Measurements from ENCODE around the gene CPXM1. TPM values are rescaled to one million over a fixed set of nuclear protein-coding genes. Genes with fewer than 3 reads are reported as not detected.
A peak's percentile ranks its signal among the peaks of the same experiment; 100 is the strongest.

The CPXM1 gene
- total and polyA plus RNA-seq, 10 of the 15 experiments (the other 5 are each of a cell fraction or from before 2014, with no cell fraction given), result 0.22 to 3.9 (median 0.63) TPM; not detected in 2

DNA sequence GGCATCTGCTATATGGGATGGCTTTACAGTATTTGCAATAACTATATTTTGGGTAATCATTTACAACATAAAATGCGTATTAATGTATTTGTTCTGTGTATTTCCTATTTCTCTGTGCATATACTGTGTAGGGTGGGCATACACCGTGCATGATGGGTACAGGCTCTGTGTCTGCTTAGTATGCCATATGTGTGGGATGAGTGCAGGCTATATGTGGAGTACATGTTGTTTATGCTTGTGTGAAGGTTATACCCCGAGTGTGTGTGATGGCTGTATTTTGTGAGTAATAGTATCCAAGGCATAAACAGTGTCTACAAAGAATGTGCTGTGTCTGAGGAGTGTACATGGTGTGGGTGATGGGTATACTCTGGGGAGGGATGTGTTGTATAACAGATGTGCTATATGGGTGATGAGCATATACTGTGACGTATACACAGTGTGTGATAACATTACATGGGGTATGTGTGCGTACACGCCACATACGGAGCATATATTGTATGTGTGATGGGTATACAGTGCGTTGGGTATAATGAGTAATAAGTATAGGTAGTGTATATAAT lies 52.7 kb downstream of the CPXM1 start:
- FAIRE-seq (no peak), ATAC-seq (no peak), DNase-seq (ENCODE audit: low read depth, low spot score) (no peak)
- Histone ChIP-seq H3K9ac (ENCODE audit: control insufficient read depth, insufficient read depth, low read length) (no peak overlapping the region), H2AFZ (ENCODE audit: control insufficient read depth, low read depth, low read length) (no peak overlapping the region), H3K9me3 (replicated peaks; ENCODE audit: control insufficient read depth, insufficient read depth, low read length) (no peaks in the 10 kb centered on the region; the same call in 2 of the 3 replicates), H3K27ac (ENCODE audit: control insufficient read depth, insufficient read depth) (no peak overlapping the region), H4K20me1 (ENCODE audit: control insufficient read depth, insufficient read depth) (no peaks in the 10 kb centered on the region), H3K36me3 (ENCODE audit: control insufficient read depth in 2 of 2, insufficient read depth in 2 of 2, low read length in 1 of 2) (no peaks in the 10 kb centered on the region), H3K4me3 (no peak overlapping the region), H3K4me2 (ENCODE audit: control insufficient read depth, insufficient read depth) (no peak overlapping the region), H3K27me3 (replicated peaks in 1 of 2; ENCODE audit: control insufficient read depth in 2 of 2, insufficient read depth in 2 of 2, low read length in 1 of 2) (peaks cover 0 to 6% of the 10 kb centered on the region in 2 experiments; a peak in 3 of 4 replicates), H3K4me1 (ENCODE audit: control insufficient read depth, insufficient read depth, low read length) (peaks cover 5% of the 10 kb centered on the region), H3K79me2 (ENCODE audit: control insufficient read depth, insufficient read depth, low read length) (no peaks in the 10 kb centered on the region)
- ChIA-PET SMC1A (ENCODE audit: uncharacterized antibody, unreplicated experiment) (no interaction called here), POLR2A (no interaction called here), RAD21 (ENCODE audit: unreplicated experiment) (no interaction called here), CTCF (no interaction called here)
- no TSS peak for BruUV-seq (replicated peaks)
- WGBS (ENCODE audit: insufficient coverage, insufficient replicate concordance, low lambda C conversion rate, missing lambda C conversion rate), result 66% methylated on average over 8 of the region's 8 CpGs
- intact Hi-C loops (cut with micrococcal nuclease; ENCODE audit: unreplicated experiment) (loop anchor here (10.0 kb wide), 1 partner anchor 63 kb away; no protein-coding TSS in a partner anchor), in situ Hi-C loops (cut with MboI) (no loop called here)
- TF ChIP-seq BMI1 (IDR thresholded peaks at IDR 0.05; ENCODE audit: borderline replicate concordance) (no peak), ZNF384 (IDR thresholded peaks at IDR 0.05; ENCODE audit: borderline replicate concordance, low read depth, low read length) (no peak), LARP7 (IDR thresholded peaks at IDR 0.05) (no peak), JUNB (IDR thresholded peaks at IDR 0.05) (no peak), ZNF207 (IDR thresholded peaks at IDR 0.05; ENCODE audit: borderline replicate concordance) (no peak)
- TF ChIP-seq, protein P1, sequence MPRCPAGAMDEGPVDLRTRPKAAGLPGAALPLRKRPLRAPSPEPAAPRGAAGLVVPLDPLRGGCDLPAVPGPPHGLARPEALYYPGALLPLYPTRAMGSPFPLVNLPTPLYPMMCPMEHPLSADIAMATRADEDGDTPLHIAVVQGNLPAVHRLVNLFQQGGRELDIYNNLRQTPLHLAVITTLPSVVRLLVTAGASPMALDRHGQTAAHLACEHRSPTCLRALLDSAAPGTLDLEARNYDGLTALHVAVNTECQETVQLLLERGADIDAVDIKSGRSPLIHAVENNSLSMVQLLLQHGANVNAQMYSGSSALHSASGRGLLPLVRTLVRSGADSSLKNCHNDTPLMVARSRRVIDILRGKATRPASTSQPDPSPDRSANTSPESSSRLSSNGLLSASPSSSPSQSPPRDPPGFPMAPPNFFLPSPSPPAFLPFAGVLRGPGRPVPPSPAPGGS (IDR thresholded peaks at IDR 0.05; ENCODE audit: borderline replicate concordance, insufficient read depth, low read depth, low read length, poor library complexity, severe bottlenecking), result peak; percentile 48
- TF ChIP-seq, protein P2, sequence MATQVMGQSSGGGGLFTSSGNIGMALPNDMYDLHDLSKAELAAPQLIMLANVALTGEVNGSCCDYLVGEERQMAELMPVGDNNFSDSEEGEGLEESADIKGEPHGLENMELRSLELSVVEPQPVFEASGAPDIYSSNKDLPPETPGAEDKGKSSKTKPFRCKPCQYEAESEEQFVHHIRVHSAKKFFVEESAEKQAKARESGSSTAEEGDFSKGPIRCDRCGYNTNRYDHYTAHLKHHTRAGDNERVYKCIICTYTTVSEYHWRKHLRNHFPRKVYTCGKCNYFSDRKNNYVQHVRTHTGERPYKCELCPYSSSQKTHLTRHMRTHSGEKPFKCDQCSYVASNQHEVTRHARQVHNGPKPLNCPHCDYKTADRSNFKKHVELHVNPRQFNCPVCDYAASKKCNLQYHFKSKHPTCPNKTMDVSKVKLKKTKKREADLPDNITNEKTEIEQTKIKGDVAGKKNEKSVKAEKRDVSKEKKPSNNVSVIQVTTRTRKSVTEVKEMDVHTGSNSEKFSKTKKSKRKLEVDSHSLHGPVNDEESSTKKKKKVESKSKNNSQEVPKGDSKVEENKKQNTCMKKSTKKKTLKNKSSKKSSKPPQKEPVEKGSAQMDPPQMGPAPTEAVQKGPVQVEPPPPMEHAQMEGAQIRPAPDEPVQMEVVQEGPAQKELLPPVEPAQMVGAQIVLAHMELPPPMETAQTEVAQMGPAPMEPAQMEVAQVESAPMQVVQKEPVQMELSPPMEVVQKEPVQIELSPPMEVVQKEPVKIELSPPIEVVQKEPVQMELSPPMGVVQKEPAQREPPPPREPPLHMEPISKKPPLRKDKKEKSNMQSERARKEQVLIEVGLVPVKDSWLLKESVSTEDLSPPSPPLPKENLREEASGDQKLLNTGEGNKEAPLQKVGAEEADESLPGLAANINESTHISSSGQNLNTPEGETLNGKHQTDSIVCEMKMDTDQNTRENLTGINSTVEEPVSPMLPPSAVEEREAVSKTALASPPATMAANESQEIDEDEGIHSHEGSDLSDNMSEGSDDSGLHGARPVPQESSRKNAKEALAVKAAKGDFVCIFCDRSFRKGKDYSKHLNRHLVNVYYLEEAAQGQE (IDR thresholded peaks at IDR 0.05; ENCODE audit: low read depth, low read length), result no peak
- TF ChIP-seq, protein P3, sequence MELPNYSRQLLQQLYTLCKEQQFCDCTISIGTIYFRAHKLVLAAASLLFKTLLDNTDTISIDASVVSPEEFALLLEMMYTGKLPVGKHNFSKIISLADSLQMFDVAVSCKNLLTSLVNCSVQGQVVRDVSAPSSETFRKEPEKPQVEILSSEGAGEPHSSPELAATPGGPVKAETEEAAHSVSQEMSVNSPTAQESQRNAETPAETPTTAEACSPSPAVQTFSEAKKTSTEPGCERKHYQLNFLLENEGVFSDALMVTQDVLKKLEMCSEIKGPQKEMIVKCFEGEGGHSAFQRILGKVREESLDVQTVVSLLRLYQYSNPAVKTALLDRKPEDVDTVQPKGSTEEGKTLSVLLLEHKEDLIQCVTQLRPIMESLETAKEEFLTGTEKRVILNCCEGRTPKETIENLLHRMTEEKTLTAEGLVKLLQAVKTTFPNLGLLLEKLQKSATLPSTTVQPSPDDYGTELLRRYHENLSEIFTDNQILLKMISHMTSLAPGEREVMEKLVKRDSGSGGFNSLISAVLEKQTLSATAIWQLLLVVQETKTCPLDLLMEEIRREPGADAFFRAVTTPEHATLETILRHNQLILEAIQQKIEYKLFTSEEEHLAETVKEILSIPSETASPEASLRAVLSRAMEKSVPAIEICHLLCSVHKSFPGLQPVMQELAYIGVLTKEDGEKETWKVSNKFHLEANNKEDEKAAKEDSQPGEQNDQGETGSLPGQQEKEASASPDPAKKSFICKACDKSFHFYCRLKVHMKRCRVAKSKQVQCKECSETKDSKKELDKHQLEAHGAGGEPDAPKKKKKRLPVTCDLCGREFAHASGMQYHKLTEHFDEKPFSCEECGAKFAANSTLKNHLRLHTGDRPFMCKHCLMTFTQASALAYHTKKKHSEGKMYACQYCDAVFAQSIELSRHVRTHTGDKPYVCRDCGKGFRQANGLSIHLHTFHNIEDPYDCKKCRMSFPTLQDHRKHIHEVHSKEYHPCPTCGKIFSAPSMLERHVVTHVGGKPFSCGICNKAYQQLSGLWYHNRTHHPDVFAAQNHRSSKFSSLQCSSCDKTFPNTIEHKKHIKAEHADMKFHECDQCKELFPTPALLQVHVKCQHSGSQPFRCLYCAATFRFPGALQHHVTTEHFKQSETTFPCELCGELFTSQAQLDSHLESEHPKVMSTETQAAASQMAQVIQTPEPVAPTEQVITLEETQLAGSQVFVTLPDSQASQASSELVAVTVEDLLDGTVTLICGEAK (IDR thresholded peaks at IDR 0.05; ENCODE audit: borderline replicate concordance), result no peak
